GM19328 (cell line): ENCODE measurements around the gene SPRR4.

Experiments
- ATAC-seq: cut with Tn5 transposase; IDR thresholded peaks from one replicate; pipeline ENCODE4 v1.9.1; 2021; ENCODE audit warnings: mild to moderate bottlenecking, moderate library complexity; ENCODE audit not compliant: unreplicated experiment

The SPRR4 gene

DNA sequence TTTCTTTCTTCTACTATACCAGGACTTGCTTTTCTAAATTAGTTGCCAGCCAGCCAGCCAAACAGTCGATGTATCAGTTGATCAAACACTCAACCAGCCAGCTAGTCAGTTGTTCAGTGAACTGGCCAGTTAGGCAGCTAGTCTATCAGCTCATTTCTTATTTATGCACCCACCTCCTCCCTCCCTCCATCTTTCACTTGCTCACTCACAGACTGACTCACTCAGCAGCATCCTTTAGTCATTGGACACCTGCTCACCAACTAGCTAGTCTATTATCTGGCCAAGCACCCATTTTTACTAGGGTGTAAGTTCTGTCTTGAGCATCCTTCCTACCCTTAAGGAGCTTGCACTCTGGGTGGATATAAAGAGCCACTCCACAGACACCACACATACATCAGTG, 5.9 kb upstream of the SPRR4 start:
- ATAC-seq, result no peak

- no peak for ATAC-seq
Measured at GRCh38 chr1:152965853-152966252, 4.6 kb upstream of the SPRR4 start.

DNA sequence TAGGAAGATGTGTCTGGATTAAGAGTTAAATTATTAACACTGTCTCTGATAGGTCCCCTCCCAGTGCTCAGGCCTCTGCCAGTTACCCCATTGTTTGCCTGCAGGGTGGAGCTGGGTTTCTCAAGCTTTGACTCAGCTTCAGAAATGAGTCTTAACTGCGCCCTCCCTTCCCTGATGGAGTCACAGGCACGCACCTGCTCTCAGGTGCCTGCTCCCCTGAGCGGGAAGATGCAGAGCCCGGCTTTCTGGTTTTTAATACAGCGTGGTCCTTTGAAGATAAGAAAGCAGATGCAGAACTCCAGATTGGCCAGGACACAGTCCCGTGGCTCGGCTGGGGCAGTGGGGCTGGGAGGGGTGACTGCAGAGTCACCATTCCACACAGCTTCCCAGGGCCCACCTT, 3.2 kb upstream of the SPRR4 start:
- ATAC-seq, result no peak

- ATAC-seq, result peak; percentile 81
Measured at GRCh38 chr1:152968248-152968647, 2.2 kb upstream of the SPRR4 start.

DNA sequence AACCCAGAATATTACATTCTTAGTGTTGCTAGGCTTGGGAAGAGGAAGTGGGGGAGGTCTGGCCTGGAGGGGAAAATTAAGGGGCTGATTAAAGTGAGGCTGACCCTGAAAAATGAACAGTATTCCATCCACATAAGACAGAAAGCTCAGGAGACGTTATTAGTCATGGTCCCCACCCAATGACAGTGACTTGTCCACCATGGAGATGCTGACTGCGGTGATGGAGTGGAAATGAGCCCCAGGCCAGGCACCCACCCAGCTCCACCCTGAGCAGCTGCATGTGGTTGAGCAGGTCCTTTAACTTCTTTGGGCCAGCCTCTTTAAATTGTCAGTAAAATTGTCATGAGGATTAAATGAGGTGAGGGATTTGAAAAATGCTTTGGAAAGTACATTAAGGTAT, 1.4 kb upstream of the SPRR4 start:
- no peak for ATAC-seq

DNA sequence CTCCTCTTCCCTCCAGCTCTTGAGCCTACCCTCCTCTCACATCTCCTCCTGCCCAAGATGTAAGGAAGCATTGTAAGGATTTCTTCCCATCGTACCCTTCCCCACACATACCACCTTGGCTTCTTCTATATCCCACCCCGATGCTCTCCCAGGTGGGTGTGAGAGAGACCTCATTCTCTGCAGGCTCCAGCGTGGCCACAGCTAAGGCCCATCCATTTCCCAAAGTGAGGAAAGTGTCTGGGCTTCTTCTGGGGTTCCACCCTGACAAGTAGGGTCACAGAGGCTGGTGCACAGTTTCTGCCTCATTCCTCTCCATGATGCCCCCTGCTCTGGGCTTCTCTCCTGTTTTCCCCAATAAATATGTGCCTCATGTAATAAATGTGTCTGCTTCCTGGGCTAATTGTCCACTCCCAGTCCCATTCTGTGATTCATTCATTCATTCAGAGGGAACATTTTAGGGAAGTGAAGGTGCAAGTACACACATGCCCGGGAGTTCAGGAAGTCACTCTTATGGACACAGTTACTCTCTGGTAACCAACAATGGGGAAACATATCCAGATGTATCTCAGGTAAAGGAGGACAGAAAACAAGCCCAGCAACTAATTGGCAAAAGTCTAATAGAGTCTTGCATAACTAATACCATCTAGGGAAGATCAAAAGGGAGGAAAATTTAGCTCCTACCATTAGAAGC, 1.9 kb downstream of the SPRR4 start:
- no peak for ATAC-seq

GRCh38 chr1:152976688-152977087, 6.2 kb downstream of the SPRR4 start:
- ATAC-seq, result no peak

GRCh38 chr1:152977614-152978013, 7.2 kb downstream of the SPRR4 start:
- ATAC-seq, result no peak

- ATAC-seq, result no peak
Measured at GRCh38 chr1:152980676-152981075, 10.2 kb downstream of the SPRR4 start.

DNA sequence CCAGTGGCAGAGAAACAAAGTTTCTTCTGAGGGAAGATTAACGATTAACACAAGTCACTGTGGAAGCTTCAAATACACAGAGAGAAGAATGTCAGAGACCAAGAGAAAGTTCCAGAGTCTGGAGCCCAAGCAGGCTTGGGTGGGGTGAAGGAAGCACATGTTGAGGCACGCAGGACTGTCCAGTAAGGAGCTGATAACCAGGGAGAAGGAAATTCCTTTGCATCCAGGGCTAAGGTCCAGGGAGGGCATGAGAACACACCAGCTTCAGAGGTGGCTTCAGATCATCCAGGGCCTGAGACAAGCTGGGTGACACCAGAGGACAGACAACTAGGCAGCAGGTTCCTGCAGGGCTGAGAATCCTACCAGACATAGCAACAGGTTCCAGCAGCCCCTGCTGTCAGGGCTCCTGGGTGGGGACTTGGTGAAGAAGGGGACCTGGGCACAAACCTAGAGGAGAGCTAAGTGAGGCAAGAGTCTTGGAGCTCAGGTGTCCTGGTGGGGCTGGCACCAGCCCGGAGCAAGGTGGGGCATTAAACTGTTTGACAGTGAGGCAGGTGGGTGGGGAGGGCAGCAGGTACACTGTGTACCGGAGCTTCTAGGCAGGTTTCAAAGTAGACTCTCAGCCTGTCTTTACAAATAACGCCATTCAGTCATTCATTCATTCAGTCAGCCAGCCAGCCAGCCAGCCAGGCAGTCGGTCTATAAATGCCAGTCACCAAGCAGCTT, 10.9 kb downstream of the SPRR4 start:
- ATAC-seq, result no peak

DNA sequence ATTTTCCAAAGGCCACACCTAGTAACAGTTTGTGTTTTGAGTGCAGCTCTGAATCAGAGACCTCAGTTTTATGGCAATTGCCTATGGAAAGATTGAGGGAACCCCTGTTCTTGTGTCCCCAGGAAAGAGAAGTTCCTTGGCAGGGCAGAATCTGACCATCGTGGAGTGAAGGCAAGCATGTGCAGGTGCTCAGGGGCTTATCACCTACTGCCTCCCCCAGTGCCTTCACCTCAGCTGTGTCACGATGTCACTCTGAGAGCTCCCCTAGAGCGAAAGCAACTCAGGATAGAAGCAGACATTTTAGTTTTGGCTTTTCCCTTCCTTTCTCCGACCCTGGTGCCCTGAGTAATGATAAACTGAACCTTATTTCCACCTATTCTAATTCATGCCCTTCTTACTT, 11.6 kb downstream of the SPRR4 start:
- no peak for ATAC-seq

DNA sequence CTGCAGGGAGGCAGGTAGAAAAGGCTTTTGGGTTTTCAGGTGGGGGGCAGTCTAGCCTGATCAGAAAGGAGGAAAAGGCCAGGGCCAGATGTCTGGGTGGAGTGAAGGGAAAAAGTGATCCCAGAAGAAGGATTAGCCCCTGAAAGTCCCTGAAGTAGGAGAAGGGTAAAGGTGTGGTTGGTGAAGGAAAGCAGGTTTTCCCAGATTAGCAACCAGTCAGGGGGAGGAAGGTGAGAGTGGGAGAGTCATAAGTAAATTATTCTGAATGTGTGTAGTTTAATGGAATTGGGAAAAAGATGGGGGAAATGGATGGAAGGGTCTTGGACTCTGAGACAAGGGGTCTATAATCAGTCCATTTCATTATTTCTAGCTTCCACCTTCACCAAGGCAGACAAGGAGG, 12.8 kb downstream of the SPRR4 start:
- ATAC-seq, result no peak

DNA sequence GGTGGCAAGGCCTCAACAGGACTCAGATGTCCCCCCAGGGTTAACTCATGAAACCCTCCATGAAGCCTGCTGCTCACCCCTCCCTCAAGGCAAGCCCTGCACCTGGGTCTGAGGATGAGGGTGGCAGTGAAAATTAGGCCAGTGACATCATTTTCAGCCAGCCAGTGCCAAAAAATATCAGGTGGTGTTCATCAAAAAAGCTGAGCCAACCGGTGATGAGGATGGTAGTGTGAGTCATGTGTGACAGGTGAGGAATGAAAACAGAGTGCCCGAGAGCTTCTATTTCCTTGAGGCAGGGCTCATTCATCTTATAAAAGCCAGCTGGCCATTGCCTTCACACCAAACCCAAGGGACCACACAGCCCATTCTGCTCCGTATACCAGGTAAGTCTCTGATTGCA, 13.3 kb downstream of the SPRR4 start, which contains the start of gene SPRR1A:
SPRR1A (plus strand) TSS at position 339 of the 400 bp plus-strand sequence. CDS start 1,150 bp downstream, outside the sequence.
- ATAC-seq, result no peak

- no peak for ATAC-seq
Measured at GRCh38 chr1:152986578-152986977, 16.1 kb downstream of the SPRR4 start.

GRCh38 chr1:152993186-152993585, 22.7 kb downstream of the SPRR4 start:
- no peak for ATAC-seq

GRCh38 chr1:152995842-152996241, 25.4 kb downstream of the SPRR4 start:
- ATAC-seq, result no peak

DNA sequence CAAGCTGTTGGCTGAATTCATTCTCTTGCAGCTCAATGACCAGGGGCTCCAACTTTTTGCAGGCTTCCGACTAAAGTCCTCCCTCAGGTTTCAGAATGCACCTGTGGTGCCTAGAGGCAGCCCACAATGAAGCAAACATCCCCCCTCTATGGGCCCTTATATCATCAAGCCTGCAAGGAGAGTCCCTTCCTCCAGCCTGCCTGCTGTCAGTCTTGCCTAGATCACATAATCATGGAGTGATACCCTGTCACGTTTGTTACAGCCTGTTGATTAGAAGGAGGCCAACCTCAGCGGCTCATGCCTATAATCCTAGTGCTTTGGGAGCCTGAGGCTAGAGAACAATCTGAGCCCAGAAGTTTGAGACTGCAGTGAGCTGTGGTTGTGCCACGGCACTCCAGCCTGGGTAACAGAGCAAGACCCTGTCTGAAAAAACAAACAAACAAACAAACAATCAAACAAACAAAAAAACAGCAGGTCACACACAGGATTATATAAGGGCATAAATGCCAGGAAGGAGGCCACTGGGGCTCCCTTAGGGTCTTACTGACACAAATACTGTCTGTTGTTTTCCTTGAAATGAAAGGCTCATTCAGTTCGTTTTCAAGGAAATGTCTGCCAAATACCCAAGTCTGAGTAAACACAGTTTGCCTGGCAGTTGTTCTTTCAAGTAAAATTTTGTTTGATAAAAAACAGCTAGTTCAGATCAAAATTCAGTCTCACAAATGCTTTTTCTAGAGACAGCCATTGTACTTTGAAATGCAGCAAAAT, 26.4 kb downstream of the SPRR4 start:
- ATAC-seq, result no peak

DNA sequence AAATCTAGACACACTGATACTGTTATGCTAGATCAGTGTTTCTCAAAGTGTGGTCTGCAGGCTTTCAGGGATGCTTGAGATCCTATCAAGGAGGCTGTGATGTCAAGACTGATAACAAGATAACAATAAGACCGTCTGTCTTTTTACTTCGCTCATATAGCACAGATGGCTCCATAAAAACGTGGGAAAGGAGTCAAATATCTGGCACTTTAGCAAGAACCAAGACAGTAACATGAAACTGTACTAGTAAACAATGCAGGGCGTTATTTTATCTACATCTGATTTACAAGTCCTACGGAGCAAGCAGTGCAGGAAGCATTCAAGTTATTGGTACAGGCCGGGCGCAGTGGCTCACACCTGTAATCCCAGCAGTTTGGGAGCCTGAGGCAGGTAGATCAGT, 27.5 kb downstream of the SPRR4 start:
- no peak for ATAC-seq

DNA sequence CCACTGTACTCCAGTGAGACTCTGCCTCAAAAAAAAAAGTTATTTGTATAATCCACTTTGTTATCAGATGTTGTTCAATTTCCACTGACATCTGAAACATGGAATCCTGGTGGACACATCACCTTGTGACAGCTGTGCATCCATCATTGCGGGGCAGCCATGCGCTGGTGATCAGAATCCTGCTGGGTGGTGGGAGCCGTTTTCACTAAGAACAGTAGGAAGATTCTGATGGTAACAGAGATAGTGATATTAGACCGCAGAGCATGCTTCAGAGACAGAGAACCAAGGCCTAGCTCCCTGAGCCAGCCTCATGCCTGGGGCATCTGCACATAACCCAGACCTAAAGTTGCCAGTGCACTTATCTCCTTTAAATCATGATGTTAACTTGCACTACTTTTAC, 28.0 kb downstream of the SPRR4 start:
- no peak for ATAC-seq

DNA sequence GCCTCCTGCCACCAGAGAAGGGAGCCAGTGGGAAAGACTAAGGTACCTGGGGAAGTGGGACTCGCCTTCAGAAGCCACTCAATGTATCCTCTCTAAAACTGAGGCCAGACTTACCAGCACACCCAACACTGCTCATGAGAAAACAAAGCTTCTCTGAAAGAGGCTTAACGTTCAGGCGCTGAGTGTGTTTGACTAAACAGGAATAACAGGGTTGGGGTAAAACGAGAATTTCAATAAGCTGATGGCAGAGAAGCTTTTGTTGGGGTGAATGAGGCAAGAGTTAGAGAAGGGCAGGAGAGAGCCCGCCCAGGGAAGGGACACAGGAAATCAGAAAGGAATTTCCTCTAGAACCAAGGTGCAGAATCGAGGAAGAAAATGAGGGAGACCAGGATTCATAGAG, 29.4 kb downstream of the SPRR4 start:
- no peak for ATAC-seq

- no peak for ATAC-seq
Measured at GRCh38 chr1:153000294-153000693, 29.8 kb downstream of the SPRR4 start.

GRCh38 chr1:153001382-153001781, 30.9 kb downstream of the SPRR4 start, which contains the start of gene SPRR3:
Gene SPRR3, plus strand, starts transcription at chr1:153001749. Its CDS starts 1,272 bp downstream, at chr1:153003021.
- ATAC-seq, result no peak
